NCI-H2227 (cell line): ENCODE data around the gene CTDSPL2.
A peak's percentile ranks its signal among the peaks of the same experiment; 100 is the strongest.
"Not testable (repeated sequence)": the region's sequence is repeated elsewhere in the genome, so short reads cannot be mapped to it uniquely, and the experiment has no call there.

ENCODE experiments used
- DNase-seq: peaks from one replicate; lab custom pipeline; 2025; ENCODE audit not compliant: unreplicated experiment; lab: John Stamatoyannopoulos, UW

CTDSPL2 gene

DNA sequence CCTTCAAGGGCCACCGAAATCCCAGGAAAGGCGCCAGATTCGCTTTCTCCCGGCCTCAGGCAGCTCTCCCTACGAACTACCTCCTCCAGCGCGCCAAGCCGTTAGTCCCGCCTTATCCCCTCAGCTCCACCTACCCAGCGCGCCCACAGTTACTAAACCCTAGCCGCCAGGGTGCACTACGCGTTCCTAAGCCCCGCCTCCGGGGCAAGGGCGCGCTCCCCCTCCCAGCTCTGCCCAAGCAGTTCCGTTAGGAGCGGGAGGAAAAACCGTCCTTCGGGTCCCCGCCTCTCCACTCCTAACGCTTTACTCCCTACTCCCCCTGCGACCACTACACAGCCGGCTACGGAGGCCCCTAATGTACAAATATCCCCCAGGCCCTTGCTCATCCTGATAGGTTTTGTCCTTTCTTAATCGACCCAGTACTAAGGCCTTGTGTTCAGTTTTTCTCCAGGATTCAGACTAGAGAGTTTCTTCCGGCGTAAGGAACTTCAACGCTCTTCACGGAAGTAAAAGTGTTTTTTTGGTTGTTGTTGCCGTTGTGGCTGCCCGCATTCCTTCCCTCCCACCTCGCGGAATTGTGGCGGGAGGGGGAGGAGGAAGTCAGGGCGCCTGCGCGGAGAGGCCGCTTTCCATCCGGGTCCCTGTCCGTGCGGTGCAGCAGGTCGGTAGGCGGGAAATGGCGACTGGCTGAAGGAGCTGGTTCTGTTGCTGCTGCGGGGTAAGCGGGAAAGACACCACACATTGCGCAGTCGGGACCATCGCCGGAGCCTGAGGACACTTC lies at the start of gene CTDSPL2:
TSS of gene CTDSPL2 (plus strand) at position 655 of the 781 bp plus-strand sequence. CDS start 31,386 bp downstream, outside the sequence.
- DNase-seq = peak; percentile 98

DNA sequence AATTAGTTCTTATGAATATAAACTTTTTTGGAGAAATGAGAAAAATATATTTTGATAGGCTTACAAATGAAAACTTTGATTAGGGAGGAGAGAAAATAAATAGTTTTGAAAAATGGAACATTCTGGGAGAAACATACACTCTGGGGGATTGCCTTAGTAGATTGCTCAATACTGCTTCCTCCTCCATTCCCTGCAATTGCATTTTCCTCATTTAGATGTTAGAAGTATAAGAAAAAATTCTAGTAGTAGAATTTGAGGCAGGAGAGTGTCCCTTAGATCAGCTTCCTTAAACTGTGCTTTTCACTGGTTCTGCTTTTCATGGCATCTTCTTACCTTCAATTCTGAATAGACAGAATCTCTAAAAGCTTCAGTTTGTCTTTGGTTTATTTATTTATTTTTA lies 46.2 kb upstream of the CTDSPL2 start:
- DNase-seq = no peak

DNA sequence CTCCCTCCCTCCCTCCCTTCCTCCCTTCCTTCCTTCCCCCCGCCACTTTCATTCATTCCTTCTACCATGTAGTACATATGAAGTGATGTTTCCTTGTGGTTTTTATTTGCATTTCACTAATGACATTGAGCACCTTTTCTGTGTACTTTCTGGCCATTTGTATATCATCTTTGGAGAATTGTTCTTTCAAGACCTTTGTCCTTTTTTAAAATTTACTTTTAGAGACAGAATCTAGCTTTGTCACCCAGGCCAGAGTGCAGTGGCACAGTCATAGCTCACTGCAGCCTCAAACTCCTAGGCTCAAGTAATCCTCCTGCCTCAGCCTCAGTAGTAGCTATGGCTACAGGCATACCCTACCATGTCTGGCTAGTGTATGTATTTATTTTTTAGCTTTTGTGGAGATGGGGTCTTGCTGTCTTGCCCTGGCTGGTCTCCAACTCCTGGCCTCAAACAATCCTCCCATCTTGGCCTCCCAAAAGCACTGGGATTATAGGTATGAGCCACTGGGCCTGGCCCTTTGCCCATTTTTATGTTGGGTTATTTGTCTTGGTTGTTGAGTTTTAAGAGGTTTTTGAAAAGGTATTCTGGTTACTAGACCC lies 42.0 kb upstream of the CTDSPL2 start:
- no peak for DNase-seq

DNA sequence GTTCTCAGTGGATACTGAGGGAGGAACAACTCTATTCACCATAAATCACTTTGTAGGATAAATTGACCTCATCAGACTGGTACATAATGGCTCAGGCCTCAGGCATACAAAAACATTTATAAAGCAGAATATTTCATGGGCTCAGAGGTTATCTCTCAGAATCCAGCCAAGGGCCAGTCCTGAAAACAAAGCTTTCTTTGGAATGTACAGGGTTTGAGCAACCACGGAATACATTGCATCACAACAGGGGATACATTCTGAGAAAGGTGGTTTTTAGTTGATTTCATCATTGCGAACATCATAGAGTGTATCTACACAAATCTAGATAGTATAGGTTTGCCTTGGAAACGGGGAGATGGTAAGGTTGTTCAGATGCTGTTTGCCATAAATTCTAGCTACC lies 33.4 kb upstream of the CTDSPL2 start:
- no peak for DNase-seq

DNA sequence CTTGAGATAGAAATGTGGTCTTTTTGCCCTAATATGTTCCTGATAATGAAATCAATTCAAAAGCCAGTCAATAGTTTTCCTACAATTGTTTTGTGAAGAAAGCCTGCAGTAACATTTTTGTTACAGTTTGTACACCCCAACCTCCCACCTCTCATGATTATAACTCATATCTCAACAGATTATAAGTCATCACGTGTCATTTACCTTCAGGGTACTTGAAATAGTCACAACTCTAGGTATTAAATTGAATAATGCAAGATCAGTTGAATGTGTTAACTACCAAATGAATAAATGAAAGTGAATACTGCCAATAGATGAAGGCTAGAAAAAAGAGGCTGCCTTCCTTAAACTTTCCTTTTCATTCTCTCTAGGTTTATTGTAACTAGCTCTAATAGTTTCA lies 32.9 kb upstream of the CTDSPL2 start:
- DNase-seq = no peak

DNA sequence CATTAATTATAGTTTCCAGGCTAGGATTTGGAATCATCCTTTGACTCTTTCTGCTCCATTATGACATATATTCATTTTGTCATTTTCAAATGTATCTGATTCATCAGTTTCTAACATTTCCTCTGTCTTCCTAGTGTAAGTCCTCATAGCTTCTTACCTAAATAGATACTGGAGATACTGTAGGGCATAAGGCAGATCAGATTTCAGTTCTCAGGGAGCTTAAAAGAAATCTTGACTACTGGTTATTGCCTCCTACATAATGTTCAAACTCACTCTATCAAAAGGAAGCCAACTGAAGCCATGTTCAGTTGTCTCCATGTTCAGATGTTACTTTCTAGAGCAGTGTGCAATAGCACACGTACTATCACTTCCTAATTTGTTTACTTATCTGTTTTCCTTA lies 29.6 kb upstream of the CTDSPL2 start:
- DNase-seq = no peak

DNA sequence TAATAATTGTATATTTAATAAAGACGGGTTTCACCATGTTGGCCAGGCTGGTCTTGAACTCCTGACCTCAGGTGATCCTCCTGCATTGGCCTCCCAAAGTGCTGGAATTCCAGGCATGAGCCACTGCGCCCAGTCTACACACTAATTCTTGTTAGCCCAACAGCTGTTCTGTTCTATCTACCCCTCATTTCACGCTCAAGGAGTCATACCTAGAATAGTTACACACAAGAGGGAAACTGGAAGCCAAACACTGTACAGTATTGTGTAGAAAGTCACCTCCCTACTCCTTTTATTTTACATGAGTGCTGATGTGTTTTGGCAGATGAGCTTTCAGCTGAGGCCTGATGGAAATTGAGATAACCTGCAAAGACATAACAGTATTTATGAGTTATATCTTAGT lies 13.4 kb upstream of the CTDSPL2 start:
- no peak for DNase-seq

DNA sequence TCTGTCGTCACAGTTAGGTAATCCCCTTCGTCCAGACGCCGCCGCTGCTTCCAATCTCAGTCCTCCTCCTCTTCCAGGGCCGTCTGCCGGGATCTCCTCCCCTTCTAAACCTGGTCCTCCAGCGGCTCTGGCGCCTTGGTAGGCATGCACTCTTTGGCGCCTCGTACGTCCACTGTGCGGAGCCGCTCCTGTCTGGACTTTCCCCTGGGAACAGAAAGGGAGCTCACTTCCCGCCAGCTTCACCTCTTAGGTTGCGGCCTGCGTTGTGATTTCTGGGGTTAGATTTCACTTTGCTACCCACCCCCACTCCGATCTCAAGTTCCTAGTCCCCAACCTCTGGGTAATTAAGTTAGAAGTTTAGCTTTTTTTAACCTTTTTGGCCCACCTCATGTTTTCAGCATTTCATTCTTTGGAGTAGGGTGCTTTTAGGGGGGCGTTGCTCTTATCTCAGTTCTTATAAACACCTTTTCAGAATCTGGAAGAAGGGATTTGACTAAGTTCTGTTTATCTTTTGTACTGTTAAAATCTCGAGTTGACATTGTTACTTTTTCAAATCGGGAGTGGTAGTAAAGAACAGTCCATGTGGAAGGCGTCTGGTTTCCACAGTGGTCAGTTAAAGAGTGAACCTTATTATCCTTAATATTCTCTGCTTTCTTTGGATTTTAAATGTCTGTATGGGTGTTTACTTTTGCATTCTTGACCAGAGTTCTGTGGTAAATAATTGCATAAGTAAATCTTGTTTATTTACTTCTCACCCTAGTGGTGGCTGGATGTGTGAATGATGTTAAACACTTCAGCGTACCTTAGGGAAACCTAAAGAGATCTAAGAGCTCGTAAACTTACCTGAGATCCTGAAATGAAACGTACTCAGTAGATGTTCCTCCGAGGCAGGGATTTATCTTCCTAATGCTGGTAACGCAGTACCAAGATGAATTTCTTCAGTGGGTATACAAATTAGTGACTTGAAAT lies 611 bp downstream of the CTDSPL2 start:
- DNase-seq = peak; percentile 77

DNA sequence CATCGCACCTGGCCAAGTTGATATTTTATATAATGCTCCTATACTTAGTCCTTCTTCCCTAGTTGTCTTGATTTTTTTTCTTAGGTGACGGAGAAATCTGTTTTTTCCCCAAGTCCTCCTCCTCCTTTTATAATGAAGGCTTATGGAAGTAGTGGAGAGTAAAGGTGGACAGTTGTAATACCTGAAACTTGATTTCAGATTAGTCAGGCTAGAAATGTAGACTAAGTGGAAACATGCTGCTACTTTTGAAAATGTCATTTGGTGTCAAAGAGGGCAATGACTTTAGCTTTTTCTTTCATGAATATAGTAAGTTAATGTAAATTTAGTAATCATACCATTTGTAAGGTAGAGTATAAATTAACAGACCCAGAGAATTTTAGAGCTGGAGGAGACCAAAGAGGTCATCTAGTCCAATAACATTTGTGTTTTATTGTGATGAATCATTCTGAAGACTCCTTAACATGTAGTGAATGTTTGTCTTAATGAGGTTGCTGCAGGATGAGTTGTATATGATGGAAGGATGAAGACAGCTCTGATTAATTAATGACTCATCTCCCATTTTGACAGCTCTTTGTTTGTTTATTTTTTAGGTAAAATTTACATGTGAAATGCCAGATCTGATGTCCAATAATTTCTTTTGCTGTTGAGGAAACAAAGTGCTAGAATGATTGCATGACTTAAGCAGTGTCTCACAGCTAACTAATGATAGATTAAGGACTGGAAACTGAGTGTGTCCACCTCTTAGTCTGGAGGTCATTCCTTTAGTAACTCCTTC lies 8.7 kb downstream of the CTDSPL2 start:
- DNase-seq = no peak

DNA sequence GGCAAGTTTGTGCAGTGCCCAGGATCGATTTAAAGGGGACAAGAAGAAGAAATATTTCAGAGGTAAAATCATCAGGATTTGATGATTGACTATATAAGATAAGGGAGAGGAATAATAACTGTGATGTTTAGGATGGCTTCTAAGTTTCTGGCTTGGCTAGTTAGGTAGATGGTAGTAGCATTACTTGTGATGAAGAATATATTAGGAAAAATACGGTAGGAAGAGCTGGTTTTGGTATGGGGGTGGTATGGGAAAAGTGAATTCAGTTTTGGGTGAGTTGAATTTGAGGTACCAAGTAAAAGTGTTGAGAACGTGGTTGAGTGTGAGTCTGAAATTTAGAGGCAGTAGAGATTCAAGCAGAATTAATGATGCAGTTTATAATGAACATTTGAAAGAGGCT lies 11.0 kb downstream of the CTDSPL2 start:
- no peak for DNase-seq

DNA sequence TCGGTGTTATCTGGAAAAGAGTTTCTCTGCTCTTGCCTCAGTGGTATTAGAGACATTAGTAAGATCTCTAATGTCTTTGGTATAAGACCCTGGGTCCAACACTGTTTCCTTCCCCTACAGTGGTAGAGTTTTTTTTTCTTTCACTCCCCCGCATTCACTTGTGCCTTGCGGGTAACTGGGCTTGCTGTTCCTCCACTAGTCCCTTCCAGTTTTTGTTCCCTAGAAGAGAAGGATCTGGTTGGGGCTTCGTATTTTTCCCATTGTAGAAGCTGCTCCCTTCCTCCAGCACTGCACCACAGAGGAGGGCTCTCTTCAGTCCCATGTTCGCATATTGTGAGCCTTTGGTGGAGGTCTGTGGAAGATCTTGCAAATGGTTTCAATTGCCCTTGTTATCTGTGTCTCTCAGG lies 13.7 kb downstream of the CTDSPL2 start:
- no peak for DNase-seq

DNA sequence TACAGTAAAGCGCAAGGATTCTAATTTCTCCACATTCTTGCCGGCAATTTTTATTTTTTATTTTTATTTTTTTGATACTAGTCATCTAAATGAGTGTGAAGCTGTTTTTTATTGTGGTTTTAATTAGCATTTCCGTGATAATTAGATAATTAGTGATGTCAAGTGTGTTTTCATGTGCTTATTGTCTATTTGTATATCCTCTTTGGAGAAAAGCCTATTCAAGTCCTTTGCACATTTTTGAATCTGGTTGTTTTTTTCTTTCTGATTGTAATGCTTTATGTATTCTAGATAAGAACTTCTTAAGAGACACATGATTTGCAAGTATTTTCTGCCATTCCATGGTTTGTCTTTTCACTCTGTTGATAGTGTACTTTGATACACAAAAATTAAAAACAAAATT lies 16.1 kb downstream of the CTDSPL2 start:
- no peak for DNase-seq

DNA sequence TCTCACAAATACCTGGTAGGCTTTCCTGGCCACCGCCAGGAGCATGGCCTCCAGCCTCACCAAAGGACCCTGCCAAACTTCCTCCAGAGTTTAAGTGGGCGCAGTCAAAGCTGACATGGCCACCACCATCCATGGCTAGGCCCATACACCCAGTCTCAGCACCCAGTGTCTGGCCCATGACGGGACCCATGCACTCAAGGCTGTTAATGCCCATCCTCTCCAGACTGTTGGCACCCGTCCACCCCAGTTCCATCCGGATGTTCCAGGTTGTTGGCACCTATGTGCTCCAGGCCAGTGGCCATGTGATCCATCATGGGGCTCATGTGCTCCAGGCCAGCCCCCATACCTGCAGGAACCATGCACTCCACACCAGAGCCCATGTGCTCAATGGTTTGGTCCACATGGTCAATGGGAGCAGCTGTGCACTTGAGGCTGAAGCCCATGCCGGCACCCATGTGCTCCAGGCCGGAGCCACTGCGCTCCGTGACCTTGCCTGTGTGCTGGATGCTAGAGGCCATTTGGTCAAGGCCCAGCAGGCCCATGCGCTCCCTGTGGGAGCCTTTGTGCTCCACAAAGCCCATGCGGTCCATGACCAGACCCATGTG lies 20.4 kb downstream of the CTDSPL2 start:
- no peak for DNase-seq

DNA sequence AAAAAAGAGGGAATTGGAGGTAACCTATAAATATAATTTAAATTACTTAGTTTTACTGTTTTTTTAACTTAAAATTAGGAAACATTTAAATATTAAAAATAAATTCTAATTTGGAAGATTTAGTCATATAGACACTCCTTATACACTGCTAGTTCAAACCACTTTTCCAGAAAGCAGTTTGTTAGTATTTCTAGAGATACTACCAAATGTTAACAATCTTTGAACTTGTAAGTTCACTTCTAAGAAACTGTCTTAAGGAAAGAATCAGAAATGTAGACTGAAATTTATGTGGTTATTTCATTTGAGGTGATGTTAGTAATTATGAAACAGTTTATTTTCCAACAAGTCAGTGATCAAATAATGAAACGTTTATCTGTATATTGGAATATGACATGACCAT lies 22.7 kb downstream of the CTDSPL2 start:
- DNase-seq = no peak

DNA sequence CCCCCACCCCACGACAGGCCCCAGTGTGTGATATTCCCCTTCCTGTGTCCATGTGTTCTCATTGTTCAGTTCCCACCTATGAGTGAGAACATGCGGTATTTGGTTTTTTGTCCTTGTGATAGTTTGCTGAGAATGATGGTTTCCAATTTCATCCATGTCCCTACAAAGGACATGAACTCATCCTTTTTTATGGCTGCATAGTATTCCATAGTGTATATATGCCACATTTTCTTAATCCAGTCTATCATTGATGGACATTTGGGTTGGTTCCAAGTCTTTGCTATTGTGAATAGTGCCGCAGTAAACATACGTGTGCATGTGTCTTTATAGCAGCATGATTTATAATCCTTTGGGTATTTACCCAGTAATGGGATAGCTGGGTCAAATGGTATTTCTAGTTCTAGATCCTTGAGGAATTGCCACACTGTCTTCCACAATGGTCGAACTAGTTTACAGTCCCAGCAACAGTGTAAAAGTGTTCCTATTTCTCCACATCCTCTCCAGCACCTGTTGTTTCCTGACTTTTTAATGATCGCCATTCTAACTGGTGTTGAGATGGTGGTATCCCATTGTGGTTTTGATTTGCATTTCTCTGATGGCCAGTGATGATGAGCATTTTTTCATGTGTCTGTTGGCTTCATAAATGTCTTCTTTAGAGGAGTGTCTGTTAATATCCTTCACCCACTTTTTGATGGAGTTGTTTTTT lies 26.3 kb downstream of the CTDSPL2 start:
- not testable (repeated sequence) for DNase-seq

DNA sequence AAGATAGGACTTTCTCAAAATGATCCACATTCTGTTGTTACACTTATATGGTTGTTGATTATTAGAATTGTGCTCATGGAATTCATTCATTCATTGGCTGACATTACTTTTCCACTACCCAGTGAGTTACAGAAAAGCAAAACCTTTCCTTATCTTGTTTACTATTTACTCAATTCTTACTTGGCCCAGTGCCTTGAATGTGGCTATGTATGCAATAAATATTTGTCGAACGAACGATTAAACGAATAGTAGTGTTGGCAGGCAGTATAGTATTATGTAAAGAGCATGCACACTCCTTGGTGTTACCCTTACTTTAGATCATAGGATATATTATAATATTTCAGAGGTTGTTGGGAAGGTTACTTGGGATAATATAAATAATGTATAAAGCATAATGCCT lies 31.0 kb downstream of the CTDSPL2 start:
- DNase-seq = no peak

DNA sequence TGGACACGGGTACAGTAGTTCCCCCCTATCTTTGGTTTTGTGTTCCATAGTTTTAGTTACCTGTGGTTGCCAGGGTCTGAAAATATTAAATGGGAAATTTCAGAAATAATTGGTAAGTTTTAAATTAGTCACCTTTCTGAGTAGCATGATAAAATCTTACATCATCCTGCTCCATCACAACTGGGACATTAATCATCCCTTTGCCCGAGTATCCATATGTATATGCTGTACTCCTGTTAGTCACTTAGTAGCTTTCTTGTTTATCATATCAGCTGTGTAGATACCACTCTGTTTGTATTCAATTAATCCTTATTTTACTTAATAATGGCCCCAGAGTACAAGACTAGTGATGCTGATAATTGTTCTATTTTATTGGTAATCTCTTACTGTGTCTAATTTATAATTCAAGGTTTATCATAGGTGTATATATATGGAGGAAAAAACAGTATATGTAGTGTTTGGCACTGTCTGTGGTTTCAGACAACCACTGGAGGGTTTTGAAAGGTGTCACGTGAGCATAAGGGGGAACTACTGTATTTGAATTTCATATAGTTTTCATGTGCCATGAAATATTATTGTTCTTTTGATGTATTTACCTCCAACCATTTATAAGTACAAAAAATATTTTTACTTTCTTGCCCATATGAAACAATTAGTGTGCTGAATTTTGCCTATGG lies 41.4 kb downstream of the CTDSPL2 start:
- no peak for DNase-seq

DNA sequence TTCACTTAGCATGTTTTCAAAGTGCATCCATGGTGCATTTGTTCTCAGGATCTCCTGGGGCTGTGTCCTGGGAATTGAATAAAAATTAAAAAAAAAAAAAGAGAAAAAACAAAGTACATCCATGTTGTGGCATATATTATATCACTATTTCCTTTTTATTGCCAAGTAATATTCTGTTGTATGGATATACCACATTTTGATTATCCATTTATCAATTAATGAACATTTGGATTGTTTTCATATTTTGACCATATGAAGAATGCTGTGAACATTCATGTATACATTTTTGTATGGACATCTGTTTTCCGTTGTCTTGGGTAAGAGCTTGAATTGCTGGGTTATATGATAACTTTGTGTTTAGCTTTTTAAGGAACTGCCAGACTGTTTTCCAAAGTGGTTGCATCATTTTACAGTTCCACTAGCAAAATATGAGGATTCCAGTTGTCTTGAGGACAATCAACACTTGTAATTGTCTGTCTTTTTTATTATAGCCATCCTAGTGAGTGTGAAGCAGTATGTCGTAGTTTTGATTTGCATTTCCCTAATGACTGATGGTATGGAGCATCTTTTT lies 44.5 kb downstream of the CTDSPL2 start:
- DNase-seq = no peak

DNA sequence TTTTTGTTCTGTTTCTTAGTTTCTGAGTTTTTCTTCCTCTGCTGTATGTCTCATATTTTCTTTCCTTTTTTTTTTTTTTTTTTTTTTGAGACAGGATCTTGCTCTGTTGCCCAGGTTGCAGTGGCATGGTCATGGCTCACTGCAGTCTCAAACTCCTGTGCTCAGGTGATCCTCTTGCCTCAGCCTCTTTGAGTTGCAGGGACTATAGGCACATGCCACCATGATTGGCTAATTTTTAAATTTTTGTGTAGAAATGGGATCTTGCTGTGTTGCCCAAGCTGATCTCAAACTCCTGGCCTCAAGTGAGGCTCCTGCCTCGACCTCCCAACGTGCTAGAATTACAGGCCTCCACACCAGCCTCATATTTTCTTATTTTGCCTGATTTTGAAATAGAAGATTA lies 51.9 kb downstream of the CTDSPL2 start:
- no peak for DNase-seq
